Measurements from ENCODE around the gene ZDHHC18. TPM values are rescaled to one million over a fixed set of nuclear protein-coding genes. Genes with fewer than 3 reads are reported as not detected.
"Not testable (repeated sequence)": the region's sequence is repeated elsewhere in the genome, so short reads cannot be mapped to it uniquely, and the experiment has no call there.

The ZDHHC18 gene
- total RNA-seq, 1 experiment from 2014 or later: 12.5 TPM

DNA sequence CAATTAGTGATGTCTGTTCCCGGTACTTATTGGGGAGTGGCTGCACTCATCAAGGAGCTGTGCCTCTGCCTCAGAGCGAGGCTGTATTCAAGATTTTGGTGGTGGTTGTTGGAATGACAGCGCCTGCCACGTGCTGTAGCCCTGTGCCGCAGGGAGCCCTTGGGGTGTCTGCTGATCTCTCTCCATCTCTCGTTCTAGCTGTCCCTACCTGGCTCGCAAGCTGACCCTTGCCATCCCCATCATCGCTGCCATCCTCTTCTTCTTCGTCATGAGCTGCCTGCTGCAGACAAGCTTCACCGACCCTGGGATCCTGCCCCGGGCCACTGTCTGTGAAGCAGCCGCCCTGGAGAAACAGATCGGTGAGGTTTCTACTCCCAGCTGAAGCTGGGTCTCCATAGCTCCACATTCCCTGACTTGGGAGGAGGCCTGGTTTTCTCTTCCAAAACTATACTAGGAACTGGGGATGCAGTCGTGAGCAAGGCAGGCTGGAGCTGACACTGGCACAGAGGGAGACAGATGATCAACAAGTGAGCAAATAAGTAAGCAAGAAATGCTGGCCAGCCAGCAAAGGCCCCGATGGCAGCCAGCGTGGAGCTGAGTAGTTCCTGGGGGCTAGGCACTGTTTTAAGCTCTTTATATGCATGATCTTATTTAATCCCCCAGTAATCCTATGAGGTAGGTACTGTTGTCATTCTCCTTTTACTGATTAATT lies 5.9 kb downstream of the ZDHHC18 start:
- no peak for DNase-seq (ENCODE audit: extremely low read depth, low read depth)

DNA sequence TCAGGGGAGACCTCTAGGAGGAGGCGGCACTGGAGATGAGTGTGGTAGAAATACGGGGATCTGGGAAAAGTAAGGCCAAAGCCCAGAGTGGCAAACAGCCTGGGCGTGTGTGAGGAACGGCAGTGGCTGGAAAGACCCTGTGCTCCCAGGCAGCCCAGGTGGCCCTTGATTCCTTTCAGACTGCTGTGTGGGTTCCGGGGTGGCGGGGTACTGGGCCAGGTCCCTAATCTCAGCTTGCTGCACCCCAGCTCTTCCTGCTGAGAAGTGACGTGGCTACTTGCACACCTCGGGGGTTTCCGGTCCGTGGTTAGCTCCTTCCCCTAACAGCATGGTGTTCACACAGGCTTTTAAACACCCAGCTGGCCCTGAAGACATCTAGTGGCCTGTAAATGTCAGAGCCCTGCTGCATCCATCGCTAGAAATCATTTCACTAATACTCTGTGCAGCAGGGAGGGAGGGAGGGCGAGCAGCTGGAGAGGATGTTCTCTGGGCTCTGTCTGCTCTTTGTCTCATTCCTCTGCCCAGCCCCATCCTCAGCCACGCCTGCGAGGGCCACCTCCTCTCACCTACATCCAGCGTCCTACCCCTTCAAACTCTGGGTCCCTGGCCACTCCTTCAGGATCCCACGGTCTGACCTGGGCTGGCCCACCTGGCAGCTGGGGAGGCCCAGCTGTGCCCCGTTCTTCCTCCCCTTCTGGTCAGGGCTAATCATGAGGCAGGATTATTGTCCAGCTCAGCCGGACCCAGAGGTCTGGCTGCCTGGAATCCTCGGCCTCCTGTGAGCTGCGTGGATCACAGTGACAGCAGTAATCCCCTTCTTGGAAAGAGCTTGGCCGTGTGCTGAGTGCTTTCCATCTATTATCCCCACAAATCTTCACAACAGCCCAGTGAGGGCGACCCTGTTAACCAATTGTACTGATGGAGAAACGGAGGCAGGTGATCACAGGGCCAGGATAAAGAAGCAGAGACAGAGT lies 7.2 kb downstream of the ZDHHC18 start:
- no peak for DNase-seq (ENCODE audit: extremely low read depth, low read depth)

DNA sequence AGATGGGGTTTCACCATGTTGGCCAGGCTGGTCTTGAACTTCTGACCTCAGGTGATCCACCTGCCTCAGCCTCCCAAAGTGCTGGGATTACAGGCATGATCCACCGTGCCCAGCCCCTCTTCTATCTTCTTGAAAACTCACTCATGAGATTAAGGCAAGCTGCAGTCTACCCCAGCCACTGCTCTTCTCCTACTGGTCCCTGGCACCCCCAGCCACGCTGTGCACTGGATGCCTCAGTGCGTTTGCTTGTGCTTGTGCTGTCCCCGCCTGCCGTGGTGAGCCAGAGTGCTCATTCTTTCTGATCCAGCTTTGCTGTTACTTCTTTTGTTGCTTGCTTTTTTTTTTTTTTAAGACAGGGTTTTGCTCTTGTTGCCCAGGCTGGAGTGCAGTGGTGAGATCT lies 11.2 kb downstream of the ZDHHC18 start:
- DNase-seq (ENCODE audit: extremely low read depth, low read depth): not testable (repeated sequence)

GRCh38 chr1:26838474-26839338 lies 12.2 kb downstream of the ZDHHC18 start:
- no peak for DNase-seq (ENCODE audit: extremely low read depth, low read depth)

DNA sequence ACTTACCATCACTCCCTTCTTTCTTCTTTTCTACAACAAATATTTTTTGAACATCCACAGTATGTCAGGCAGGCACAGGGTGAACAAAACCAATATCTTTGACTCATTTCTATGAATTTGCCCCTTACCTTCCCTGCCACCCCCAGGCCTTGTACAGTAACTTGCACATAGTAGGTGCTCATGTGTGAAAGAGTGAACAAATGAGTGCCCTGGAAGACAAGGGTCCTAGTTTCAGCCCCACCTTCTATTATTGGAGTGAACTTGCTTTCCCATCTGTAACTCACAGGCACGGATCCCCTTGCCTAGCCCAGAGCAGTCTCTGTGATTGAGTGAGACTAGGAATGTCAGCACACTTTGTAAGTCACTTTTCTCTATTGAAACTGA lies 12.8 kb downstream of the ZDHHC18 start:
- DNase-seq (ENCODE audit: extremely low read depth, low read depth): no peak

DNA sequence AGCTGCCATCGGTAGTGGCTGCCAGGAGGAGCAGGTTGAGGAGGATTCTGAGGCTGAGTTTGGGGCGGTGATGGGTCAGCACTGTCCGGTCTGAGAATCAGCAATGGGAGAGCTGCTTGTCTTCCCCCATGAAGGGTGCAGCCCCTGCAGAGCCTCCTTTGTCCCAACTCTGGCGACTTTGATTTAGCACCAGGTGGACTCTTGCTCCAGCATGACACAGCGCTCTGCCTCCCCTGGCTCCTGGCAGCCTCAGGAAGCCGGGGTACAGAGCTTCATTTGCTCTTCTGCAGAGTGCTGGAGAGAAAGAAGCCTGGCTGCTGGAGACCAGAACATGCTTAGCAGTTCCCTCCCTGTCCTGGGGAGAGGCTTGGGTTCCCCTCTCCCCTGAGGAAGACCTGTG lies 13.3 kb downstream of the ZDHHC18 start:
- DNase-seq (ENCODE audit: extremely low read depth, low read depth): no peak

- DNase-seq (ENCODE audit: extremely low read depth, low read depth): no peak
These were observed 18.1 kb downstream of the ZDHHC18 start for GRCh38 chr1:26844424-26845196.

GRCh38 chr1:26847826-26848225 lies 21.3 kb downstream of the ZDHHC18 start:
- DNase-seq (ENCODE audit: extremely low read depth, low read depth): not testable (repeated sequence)

GRCh38 chr1:26848499-26848898 lies 22.0 kb downstream of the ZDHHC18 start:
- DNase-seq (ENCODE audit: extremely low read depth, low read depth): no peak

DNA sequence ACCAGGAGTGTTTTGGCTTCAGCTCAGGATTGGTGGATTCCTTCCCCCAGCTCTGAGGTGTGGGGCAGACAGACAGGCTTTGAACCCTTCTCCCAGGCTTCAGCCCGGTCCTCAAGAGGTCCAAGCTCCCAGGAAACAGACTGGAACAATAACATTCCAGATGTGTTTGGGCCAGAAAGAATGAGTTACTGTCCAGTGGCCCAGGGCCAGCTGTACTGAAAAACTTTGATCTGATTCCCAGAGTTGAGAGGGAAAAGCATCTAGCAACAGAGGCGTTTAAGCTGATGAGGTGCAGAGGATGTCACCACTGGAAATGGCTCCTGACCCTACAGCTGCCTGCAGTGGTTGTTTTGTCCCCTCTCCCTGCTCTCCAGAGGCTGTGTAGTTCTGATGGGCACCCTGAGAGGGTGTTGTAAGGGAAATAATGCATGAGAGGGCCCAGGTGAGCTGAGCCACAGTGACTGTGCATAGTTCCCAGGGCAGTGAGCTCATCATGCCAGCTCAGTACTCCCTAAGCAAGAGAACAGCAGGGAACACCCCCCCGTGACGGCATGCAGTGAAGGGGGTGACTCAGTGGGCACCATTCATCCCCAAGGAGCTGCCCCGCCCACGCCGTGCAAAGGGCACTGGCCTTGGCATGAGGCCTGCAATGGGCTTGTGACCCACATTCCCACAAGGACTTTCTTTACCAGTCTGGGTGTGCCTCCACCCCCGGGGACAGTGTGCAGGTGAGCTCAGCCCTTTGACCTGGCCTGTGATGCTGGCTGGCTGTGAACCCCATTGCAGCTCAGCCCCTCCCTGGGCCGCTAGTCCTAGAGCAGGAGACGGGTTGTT lies 22.7 kb downstream of the ZDHHC18 start:
- DNase-seq (ENCODE audit: extremely low read depth, low read depth): peak; percentile 89

- DNase-seq (ENCODE audit: extremely low read depth, low read depth): no peak
These were observed 24.7 kb downstream of the ZDHHC18 start for GRCh38 chr1:26851106-26851684.

DNA sequence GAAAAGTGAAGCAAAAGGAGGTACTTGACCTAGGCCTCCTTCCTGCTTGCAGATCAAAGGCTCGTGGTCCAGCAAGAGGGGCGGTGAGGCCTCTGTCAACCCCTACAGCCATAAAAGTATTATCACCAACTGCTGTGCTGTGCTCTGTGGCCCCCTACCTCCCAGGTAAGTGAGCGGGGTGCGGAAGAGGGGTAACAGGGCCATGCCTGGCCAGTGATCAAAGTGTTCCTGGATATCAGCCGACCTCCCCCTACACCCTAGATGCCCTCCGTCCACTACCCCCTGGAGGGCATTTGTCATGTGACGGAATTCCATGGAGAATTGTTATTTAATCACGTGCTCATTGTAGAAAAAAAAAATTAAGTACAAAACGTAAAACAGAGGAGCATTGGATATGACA lies 26.2 kb downstream of the ZDHHC18 start:
- no peak for DNase-seq (ENCODE audit: extremely low read depth, low read depth)

DNA sequence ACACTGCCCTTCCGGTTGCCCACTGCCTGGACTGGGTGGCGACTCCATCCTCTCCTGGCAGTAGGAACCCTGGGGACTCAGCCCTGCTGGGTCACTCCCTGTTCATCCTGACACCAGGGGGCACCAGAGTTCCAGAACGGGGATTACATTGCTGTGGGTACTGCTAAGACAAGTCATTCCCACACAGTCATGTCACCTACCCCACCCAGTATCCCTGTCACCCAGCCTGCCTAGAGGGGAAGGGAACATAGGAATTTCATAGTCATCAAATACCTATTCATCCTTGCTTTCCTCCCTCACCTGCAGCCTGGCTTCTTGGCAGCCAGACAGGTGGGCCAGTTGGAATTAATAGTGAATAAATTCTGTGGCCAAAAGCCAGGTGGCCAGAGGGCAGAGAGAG lies 26.7 kb downstream of the ZDHHC18 start:
- DNase-seq (ENCODE audit: extremely low read depth, low read depth): peak; percentile 89

DNA sequence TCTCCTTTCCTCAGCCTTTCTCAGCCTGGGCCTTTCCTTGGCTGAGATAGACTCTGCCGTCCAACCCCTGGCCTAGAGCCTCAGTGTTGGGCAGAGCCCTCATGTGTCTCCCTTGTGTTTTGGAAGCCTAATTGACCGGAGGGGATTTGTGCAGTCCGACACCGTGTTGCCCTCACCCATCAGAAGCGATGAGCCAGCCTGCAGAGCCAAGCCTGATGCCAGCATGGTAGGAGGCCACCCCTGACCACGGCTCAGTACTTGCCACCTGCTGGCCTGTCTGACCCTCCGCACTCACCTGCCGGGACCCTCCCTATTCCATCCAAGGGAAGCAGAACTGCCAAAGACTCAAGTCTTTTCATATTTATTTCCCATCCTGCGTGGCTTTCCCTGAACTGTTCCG lies 27.1 kb downstream of the ZDHHC18 start:
- no peak for DNase-seq (ENCODE audit: extremely low read depth, low read depth)

DNA sequence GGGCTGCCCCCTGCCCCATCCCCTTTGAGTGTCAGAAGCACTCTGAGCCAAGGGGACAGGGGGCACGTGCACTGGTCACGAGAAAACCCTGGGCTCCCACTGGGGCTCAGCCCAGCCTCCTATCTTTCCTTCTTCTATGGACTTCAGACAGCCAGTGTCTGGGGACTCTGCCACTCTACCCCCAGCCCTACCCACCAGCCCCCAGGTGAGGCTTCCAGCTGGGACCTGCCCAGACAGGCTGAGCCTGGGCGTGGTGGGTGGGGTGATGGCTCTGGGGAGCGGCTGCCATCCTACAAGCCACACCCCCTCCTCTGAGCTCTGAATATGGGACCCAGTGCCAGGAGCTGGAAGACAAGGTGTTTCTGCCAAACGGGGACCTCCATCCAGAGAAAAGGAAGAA lies 28.4 kb downstream of the ZDHHC18 start:
- no peak for DNase-seq (ENCODE audit: extremely low read depth, low read depth)

GRCh38 chr1:26855636-26856035 lies 29.1 kb downstream of the ZDHHC18 start:
- DNase-seq (ENCODE audit: extremely low read depth, low read depth): no peak

DNA sequence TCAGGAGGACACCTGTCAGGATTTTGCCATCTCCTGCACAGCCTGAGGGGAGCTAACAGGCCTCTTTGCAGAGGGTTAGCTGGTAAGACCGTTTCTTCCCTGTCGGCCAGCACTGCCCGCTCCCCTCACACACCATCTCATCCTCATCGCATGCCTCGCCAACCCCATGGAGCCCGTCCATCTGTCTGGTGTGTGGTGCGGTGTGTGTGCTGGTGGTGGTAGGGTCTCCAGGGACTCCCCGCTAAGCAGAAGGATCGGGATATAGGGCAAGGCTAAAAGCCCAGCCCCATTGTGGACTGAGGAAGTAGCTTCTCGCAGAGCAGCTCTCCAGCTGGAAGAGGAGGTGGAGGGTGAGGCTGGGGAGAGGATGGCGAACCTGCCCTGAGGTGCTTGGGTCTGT lies 29.7 kb downstream of the ZDHHC18 start:
- DNase-seq (ENCODE audit: extremely low read depth, low read depth): no peak

DNA sequence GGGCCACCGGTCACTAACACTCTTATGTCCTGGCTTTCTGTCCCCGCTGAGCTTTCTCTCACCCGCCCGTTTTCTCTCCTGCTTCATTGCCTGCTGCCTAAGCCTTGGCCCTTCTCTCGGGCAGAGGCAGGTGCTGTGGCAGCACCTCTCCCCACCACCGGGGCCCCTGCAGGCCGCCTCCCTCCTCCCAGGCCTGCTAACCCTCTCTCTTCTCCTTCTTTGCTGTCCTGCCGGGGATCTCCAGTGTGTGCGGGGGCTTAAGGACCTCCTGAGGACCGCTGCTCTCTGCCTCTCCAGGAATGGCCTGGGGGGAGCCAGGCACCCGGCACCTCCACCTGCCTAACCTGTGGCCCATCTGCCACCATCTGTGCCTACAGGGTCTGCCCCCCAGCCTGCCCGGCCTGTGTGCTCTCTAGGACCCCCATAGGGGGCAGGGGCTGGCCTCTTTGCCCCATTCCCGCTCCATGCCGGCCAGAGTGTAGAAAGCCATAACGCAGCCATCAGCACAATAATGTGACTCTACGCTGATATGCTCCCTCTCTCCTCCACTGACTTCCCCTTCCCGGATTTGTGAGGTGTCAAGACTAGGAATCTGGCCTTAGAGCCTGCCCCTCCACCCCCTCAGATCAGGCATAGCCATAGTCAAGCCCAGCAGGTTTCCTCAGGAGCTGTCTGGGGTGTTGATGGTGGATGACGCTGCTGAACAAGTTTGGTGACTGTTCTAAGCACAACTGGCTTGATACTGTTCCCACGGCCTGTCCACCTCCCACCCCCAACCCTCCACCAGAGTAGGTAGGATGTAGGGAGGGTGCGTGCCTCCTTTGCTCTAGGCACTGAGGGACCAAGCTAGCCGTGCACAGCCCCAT lies 30.3 kb downstream of the ZDHHC18 start:
- DNase-seq (ENCODE audit: extremely low read depth, low read depth): no peak
